T follicular helper cell (primary cell): ENCODE data around the gene PPFIBP1.
"Not testable (repeated sequence)": the region's sequence is repeated elsewhere in the genome, so short reads cannot be mapped to it uniquely, and the experiment has no call there.

Experiments used
- DNase-seq: peaks from one replicate; pipeline ENCODE4 v3.0.0-alpha.2; 2020; ENCODE audit warnings: low read depth

Gene PPFIBP1

GRCh38 chr12:27566159-27566558 lies 42.2 kb downstream of the PPFIBP1 start:
- DNase-seq, result no peak

GRCh38 chr12:27566626-27567025 lies 42.6 kb downstream of the PPFIBP1 start:
- no peak for DNase-seq

GRCh38 chr12:27571463-27571862 lies 47.5 kb downstream of the PPFIBP1 start:
- no peak for DNase-seq

GRCh38 chr12:27572486-27573255 lies 48.7 kb downstream of the PPFIBP1 start:
- DNase-seq, result no peak

- DNase-seq, result no peak
Measured at GRCh38 chr12:27573972-27574371, 50.0 kb downstream of the PPFIBP1 start.

DNA sequence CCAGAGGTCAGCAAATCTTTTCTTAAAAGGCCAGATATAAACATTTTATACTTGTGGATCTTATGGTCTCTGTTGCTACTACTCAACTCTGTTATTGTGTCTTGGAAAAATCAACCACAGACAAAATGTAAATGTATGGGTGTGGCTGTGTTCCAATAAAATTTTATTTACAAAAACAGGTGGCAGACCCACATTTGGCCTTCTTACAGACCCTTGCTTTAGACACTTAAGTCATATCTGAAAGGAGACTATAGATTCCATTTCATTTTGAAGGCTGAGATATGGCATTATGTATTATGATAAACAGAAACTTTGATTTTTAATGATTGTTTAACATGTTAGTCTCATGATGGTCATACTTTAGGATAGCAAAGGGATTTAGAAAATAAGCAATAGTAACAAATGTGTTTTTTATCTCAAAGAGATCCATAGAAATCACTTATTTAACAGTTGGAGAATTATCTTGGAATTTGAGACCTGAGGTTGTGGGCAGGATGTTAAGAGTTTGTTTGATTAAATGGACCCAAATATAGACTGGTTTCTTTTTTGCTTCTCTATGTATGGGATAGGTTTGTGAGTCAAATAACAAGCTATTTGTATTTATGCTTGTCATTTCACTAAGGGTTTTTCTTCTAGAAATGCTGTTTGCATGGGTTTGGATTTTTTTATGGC lies 51.2 kb downstream of the PPFIBP1 start:
- DNase-seq, result no peak

DNA sequence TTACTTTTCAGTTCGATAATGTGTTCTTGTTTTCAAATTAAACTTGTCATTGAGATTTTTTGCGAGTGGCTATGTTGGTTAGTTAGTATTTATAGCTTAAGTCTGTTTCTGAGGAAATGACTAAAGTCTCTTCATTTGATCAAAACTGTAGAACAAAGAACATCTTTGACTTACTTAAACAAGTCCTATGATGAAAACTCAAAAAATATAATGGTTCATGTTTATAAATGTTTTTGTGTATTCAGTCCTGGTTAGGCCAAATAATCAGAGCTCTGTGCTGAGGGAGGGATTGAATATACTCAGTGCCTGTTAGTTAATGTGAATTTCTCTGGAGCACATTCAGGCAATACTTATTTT lies 51.7 kb downstream of the PPFIBP1 start:
- DNase-seq, result no peak

DNA sequence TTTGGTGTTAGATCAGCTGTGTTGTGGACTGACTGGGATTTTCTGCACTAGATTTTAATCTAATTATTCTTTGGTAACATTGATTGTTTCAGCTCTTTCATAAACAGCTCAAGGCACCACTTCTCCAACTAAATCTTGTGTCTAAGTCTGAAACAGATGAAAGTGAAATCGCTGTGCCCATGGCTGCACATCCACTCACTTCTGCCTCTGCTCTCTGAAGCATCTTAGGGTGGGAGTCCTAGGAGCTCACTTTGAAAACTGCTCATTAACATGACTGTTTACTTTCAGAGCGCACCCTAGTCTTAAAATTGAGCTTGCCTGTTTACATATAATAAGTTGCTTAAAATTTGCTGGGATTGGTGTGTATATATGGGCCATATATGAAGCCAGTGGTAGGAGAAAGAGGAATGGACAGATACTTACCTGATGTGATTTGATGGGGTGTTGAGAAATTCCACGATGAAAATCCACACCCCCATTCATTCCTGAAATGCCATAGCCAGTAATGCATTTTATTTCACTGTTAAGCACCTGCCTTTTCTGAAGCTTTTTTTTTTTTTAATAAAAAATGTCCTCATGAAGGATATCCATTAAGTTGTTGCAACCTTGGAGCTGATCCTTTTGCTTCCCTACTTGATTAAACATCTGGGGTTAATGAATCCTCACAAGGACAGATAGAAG lies 52.8 kb downstream of the PPFIBP1 start:
- DNase-seq, result no peak

GRCh38 chr12:27577688-27578087 lies 53.7 kb downstream of the PPFIBP1 start:
- DNase-seq, result no peak

GRCh38 chr12:27578689-27579372 lies 54.8 kb downstream of the PPFIBP1 start:
- no peak for DNase-seq

DNA sequence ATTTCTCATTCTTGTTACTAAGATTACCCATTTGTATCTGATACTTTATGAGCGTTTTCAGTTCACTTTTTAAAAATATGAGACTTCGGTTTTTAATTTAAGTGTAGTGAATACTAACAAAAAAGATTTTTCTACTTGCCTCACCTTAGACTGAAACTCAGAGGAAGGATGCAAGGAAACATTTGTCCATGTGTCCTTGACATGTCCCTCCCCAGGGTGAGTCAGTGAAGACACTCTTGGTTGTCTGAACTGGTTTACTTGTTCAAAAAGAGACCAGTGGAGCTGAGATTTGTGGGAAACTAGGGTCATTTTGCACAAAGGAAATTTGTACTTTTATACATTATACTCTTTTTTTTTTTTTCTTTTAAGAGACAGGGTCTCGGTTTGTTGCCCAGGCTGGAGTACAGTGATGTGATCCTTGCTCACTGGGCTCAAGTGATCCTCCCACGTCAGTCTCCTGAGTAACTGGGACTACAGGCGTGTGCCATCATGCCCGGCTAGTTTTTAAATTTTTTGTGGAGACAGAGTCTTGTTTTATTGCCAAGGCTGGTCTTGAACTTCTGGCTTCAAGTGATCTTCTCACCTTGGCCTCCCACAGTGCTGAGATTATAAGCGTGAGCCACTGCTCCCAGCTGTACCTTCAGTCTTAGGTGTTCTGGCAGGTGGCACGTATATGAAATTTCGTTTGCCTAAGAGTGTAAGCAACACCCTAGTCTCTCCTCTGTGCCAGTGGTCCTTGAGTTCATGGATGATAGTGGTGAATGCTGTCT lies 56.7 kb downstream of the PPFIBP1 start:
- no peak for DNase-seq

GRCh38 chr12:27581331-27581671 lies 57.3 kb downstream of the PPFIBP1 start:
- DNase-seq, result not testable (repeated sequence)

GRCh38 chr12:27581833-27582232 lies 57.8 kb downstream of the PPFIBP1 start:
- not testable (repeated sequence) for DNase-seq

- DNase-seq, result not testable (repeated sequence)
Measured at GRCh38 chr12:27582445-27582844, 58.4 kb downstream of the PPFIBP1 start.

DNA sequence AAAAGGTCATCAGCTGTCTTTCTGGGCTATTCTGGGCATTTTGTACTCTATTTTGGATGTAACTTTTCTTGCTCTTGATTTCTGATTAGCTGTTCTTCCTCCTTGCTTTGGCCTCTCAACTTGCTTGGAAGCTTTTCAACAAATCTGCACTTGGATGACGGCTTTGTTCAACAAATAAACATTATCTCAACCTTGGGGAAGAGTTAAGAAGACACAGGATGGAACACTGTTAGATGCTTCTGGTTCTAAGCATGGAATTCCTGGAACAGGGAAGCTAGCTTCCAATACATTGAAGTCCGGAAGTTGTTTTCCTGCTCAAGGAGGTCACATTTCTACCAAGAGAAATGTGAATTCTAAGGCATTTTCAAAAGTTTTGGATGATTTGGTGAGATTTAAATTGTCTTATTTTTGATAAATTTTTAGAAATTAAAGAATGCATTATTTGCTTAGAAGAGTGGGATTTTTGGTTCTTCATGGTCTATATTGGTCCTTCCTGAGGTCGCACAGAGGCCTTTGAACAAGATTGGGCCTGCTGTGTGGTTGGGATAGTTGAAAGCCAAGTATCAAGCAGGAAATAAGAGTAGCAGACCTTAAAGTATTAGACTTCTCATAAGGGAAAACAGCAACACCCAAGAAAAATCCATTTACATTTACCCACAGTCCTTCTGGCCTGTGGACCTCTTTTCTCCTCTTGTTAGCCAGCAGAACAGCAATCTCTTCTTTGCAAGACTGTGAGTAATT lies 59.2 kb downstream of the PPFIBP1 start:
- DNase-seq, result no peak

- DNase-seq, result no peak
Measured at GRCh38 chr12:27583981-27584380, 60.0 kb downstream of the PPFIBP1 start.

GRCh38 chr12:27585739-27586265 lies 61.8 kb downstream of the PPFIBP1 start:
- no peak for DNase-seq

- DNase-seq, result not testable (repeated sequence)
Measured at GRCh38 chr12:27588075-27588730, 64.2 kb downstream of the PPFIBP1 start.

- DNase-seq, result no peak
Measured at GRCh38 chr12:27588776-27589175, 64.8 kb downstream of the PPFIBP1 start.

- no peak for DNase-seq
Measured at GRCh38 chr12:27589419-27589818, 65.4 kb downstream of the PPFIBP1 start.
